B cell (primary cell): ENCODE measurements around the gene HOXB8. TPM values are rescaled to one million over a fixed set of nuclear protein-coding genes. Genes with fewer than 3 reads are reported as not detected.
A peak's percentile ranks its signal among the peaks of the same experiment; 100 is the strongest.

Experiments
- ATAC-seq: fragments of 200-7000 bp; cut with Tn5 transposase; one replicate; pipeline ENCODE4 v1.10.0; 2021; ENCODE audit warnings: low read depth, mild to moderate bottlenecking, moderate number of reproducible peaks, moderate library complexity
- CTCF ChIA-PET: fragments of 350-600 bp; sonication (Branson Sonifier 250); formaldehyde crosslinking; loops from one replicate; lab custom pipeline; 2021; ENCODE audit warnings: antibody characterized with exemption, inconsistent platforms; lab: Charles Lee
- POLR2A ChIA-PET: fragments of 350-600 bp; sonication (Branson Sonifier 250); formaldehyde crosslinking; loops from one replicate; lab custom pipeline; 2021; ENCODE audit warnings: antibody characterized with exemption; lab: Charles Lee
- DNase-seq: peaks from one replicate; pipeline ENCODE4 v3.0.0; 2013
- H2AFZ ChIP-seq: 2 replicates; pipeline ENCODE4 v1.6.1; 2012; ENCODE audit warnings: mild to moderate bottlenecking, low read depth, low read length; ENCODE audit not compliant: insufficient read depth, poor library complexity, severe bottlenecking
- H3K27ac ChIP-seq, 2 donors: 1 replicate in 1 of 2; 2 replicates in 1 of 2; pipeline ENCODE4 v1.5.1; 2012 to 2013; ENCODE audit warnings: low read length in 2 of 2, mild to moderate bottlenecking in 2 of 2, moderate library complexity in 1 of 2
- H3K27me3 ChIP-seq, 4 experiments: fragments of 200-600 bp in 1 of 4; sonication (generic) in 1 of 4; replicated peaks in 1 of 4; 1 replicate in 2 of 4; 2 replicates in 2 of 4; pipeline versions ENCODE4 v1.6.1 to v1.7.0; 2013 to 2016; ENCODE audit warnings: low read length in 3 of 4, mild to moderate bottlenecking in 2 of 4, mixed read lengths in 1 of 4, moderate library complexity in 1 of 4; ENCODE audit not compliant: insufficient read depth in 4 of 4, control insufficient read depth in 3 of 4; ENCODE audit errors: control extremely low read depth in 1 of 4
- H3K36me3 ChIP-seq, 2 experiments: replicated peaks in 1 of 2; 1 replicate in 1 of 2; 2 replicates in 1 of 2; pipeline versions ENCODE4 v1.6.1 to v1.7.1; 2013; ENCODE audit warnings: low read length in 1 of 2; ENCODE audit not compliant: insufficient read depth in 2 of 2, control insufficient read depth in 1 of 2; ENCODE audit errors: control extremely low read depth in 1 of 2, extremely low read depth in 1 of 2
- H3K4me1 ChIP-seq, 2 donors: fragments of 200-600 bp in 1 of 2; sonication (generic) in 1 of 2; 1 replicate in 1 of 2; 2 replicates in 1 of 2; pipeline versions ENCODE4 v1.5.1 to v1.6.1; 2013 to 2017; ENCODE audit warnings: low read length in 2 of 2; ENCODE audit not compliant: control insufficient read depth in 2 of 2, insufficient read depth in 2 of 2
- H3K4me2 ChIP-seq: replicated peaks from 2 replicates; pipeline ENCODE3; 2012; ENCODE audit warnings: mild to moderate bottlenecking, low read depth, low read length; ENCODE audit not compliant: poor library complexity, severe bottlenecking
- H3K4me3 ChIP-seq, 5 experiments: fragments of 200-600 bp in 1 of 5; sonication (generic) in 1 of 5; 1 replicate in 3 of 5; 2 replicates in 2 of 5; pipeline versions ENCODE4 v1.5.1 to v1.7.0; 2011 to 2016; ENCODE audit warnings: low read length in 4 of 5, mild to moderate bottlenecking in 4 of 5, low read depth in 2 of 5, control low read depth in 1 of 5, moderate library complexity in 1 of 5; ENCODE audit not compliant: insufficient read depth in 1 of 5; ENCODE audit errors: control extremely low read depth in 1 of 5, extremely low read depth in 1 of 5
- H3K79me2 ChIP-seq: fragments of 200-600 bp; sonication (generic); one replicate; pipeline ENCODE4 v1.6.0; 2016; ENCODE audit warnings: low read length; ENCODE audit not compliant: control insufficient read depth, insufficient read depth
- H3K9ac ChIP-seq: fragments of 200-600 bp; sonication (generic); 2 replicates; pipeline ENCODE4 v1.6.1; 2017; ENCODE audit warnings: mild to moderate bottlenecking, low read length, moderate library complexity
- H3K9me3 ChIP-seq, 3 donors: one replicate each; pipeline versions ENCODE4 v1.6.1 to v1.7.1; 2013; ENCODE audit warnings: low read length in 2 of 3; ENCODE audit not compliant: control insufficient read depth in 2 of 3, insufficient read depth in 1 of 3; ENCODE audit errors: control extremely low read depth in 1 of 3
- H4K20me1 ChIP-seq: 2 replicates; pipeline ENCODE4 v1.6.0; 2012; ENCODE audit warnings: mild to moderate bottlenecking, low read length; ENCODE audit not compliant: insufficient read depth, control insufficient read depth, poor library complexity, severe bottlenecking
- H3K27ac Mint-ChIP-seq: one replicate; pipeline ENCODE4 v1.8.0; 2021; ENCODE audit warnings: mixed read lengths
- H3K27me3 Mint-ChIP-seq: one replicate; pipeline ENCODE4 v1.8.0; 2021; ENCODE audit warnings: mixed read lengths
- H3K4me1 Mint-ChIP-seq: one replicate; pipeline ENCODE4 v1.8.0; 2021; ENCODE audit warnings: mixed read lengths
- H3K4me3 Mint-ChIP-seq: one replicate; pipeline ENCODE4 v1.8.0; 2021; ENCODE audit warnings: mixed read lengths
- H3K9me3 Mint-ChIP-seq: one replicate; pipeline ENCODE4 v1.8.0; 2022; ENCODE audit warnings: mixed read lengths; ENCODE audit not compliant: insufficient read depth
- CTCF ChIP-seq: fragments of 200-600 bp; IDR thresholded peaks from one replicate; pipeline ENCODE4 v1.8.0; 2022; ENCODE audit warnings: antibody characterized with exemption, mild to moderate bottlenecking
- EZH2 ChIP-seq: IDR thresholded peaks from 2 replicates; pipeline ENCODE4 v1.6.1; 2012; ENCODE audit warnings: borderline replicate concordance, low read depth, mild to moderate bottlenecking, moderate library complexity, low read length; ENCODE audit not compliant: insufficient read depth, poor library complexity, severe bottlenecking
- WGBS: methylation state at CpG from one replicate; pipeline ENCODE4 v1.1.5; 2013; ENCODE audit warnings: missing lambda C conversion rate; ENCODE audit not compliant: insufficient coverage; 5-methylcytosine and 5-hydroxymethylcytosine counted together
- intact Hi-C: fragments of 100-400 bp; cut with micrococcal nuclease; formaldehyde crosslinking; loops from one replicate; pipeline ENCODE4 v1.10.0; 2022
- polyA plus RNA-seq: library from polyadenylated mRNA; depleted of rRNA; stranded (reverse); fragments of >200 nt; gene quantifications from 2 replicates; pipeline ENCODE4 v1.2.3, GENCODE V29; 2012
- total RNA-seq, 2 donors: library from RNA; stranded (reverse); fragments of 120-200 nt in 1 of 2; gene quantifications; 1 replicate in 1 of 2; 2 replicates in 1 of 2; pipeline versions ENCODE4 v1.2.3 to v1.2.4, GENCODE V29; 2013 to 2022

Gene HOXB8
- total and polyA plus RNA-seq, 2 donors (not counting 1 experiment from before 2014, with no cell fraction given) = not detected

- peaks cover 0 to 21% (median 0%) of the 10 kb centered on the region in 3 donors for H3K9me3 ChIP-seq
- peaks cover 58% of the 10 kb centered on the region for H3K4me1 Mint-ChIP-seq
- DNase-seq (peak; percentile 87), ATAC-seq (peak; percentile 68)
- intact Hi-C loops = loop anchor here (1.0 to 2.0 kb wide), 3 partner anchors 15 to 286 kb away; partner anchors contain the start of gene HOXB4
- peak overlapping the region; percentile 14 for H2AFZ ChIP-seq
- POLR2A ChIA-PET = no interaction called here
- no peaks in the 10 kb centered on the region for H3K9me3 Mint-ChIP-seq
- H3K4me3 ChIP-seq = peak overlapping the region in 2 of 5 experiments; percentile 21 to 44
- TF ChIP-seq EZH2 (no peak), CTCF (peak; percentile 89)
- CTCF ChIA-PET = interaction anchor here (1.0 to 5.6 kb wide), 17 partner anchors 15 to 500 kb away, joined by 3 to 68 read pairs (median 4); no protein-coding TSS in a partner anchor
- no peaks in the 10 kb centered on the region for H3K36me3 ChIP-seq
- no peaks in the 10 kb centered on the region for H3K79me2 ChIP-seq
- H4K20me1 ChIP-seq = peaks cover 8% of the 10 kb centered on the region
- peak overlapping the region; percentile 80 for H3K4me2 ChIP-seq
- no peak overlapping the region for H3K27ac ChIP-seq
- H3K27me3 ChIP-seq = peaks cover 0 to 99% (median 80%) of the 10 kb centered on the region in 4 experiments
- peaks cover 90% of the 10 kb centered on the region for H3K27me3 Mint-ChIP-seq
- peaks cover 61 to 70% of the 10 kb centered on the region in 2 donors for H3K4me1 ChIP-seq
- H3K27ac Mint-ChIP-seq = no peak overlapping the region
- peak overlapping the region; percentile 83 for H3K4me3 Mint-ChIP-seq
- H3K9ac ChIP-seq = peak overlapping the region; percentile 50
- 20% methylated on average over 31 of the region's 37 CpGs for WGBS
Measured at GRCh38 chr17:48593840-48594537, 21.1 kb downstream of the HOXB8 start.
